ENCODE data around the gene ODAD2. TPM values are rescaled to one million over a fixed set of nuclear protein-coding genes. Genes with fewer than 3 reads are reported as not detected.
"Not testable (repeated sequence)": the region's sequence is repeated elsewhere in the genome, so short reads cannot be mapped to it uniquely, and the experiment has no call there.

ODAD2 gene
- total and polyA plus RNA-seq, 4 experiments from 2014 or later, result 0.14 to 0.32 TPM; not detected in 2

DNA sequence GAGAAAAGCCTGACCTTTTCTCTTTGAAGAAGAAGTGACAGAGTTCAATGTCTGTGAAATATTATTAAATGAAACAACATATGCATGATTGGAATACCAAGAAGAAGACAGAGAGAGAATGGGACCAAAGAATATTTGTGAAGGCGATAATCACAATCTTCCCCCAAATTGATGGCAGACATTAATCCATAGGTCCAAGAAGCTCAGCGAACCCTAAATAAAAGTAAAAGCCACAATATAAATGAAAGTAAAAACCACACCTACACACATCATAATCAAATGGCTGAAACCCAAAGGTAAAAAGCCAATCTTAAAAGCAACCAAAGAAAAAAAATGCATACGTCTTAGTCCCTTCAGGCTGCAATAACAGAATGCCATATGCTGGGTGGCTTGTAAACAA, 84.0 kb downstream of the ODAD2 start:
- Histone ChIP-seq H3K27me3 (ENCODE audit: insufficient read depth, low read length) (no peaks in the 10 kb centered on the region), H3K9me3 (ENCODE audit: control insufficient read depth in 1 of 2, low read length in 2 of 2) (no peaks in the 10 kb centered on the region), H3K27ac (ENCODE audit: low read depth, low read length) (no peak overlapping the region), H3K4me1 (ENCODE audit: insufficient read depth, low read length) (no peaks in the 10 kb centered on the region), H3K36me3 (ENCODE audit: insufficient read depth, low read length) (no peaks in the 10 kb centered on the region), H3K4me3 (ENCODE audit: low read length in 2 of 2) (no peak overlapping the region)
- Mint-ChIP-seq H3K27ac (no peak overlapping the region), H3K4me1 (no peaks in the 10 kb centered on the region), H3K9me3 (peaks cover 0 to 9% (median 0%) of the 10 kb centered on the region in 8 donors), H3K4me3 (no peak overlapping the region), H3K27me3 (peaks cover 4 to 12% of the 10 kb centered on the region in 2 donors), H3K36me3 (no peaks in the 10 kb centered on the region)
- DNase-seq, result no peak
- POLR2A ChIA-PET (ENCODE audit: partially characterized antibody), result no interaction called here
- intact Hi-C loops (cut with micrococcal nuclease), result no loop called here
- CTCF ChIA-PET (ENCODE audit: partially characterized antibody), result no interaction called here

DNA sequence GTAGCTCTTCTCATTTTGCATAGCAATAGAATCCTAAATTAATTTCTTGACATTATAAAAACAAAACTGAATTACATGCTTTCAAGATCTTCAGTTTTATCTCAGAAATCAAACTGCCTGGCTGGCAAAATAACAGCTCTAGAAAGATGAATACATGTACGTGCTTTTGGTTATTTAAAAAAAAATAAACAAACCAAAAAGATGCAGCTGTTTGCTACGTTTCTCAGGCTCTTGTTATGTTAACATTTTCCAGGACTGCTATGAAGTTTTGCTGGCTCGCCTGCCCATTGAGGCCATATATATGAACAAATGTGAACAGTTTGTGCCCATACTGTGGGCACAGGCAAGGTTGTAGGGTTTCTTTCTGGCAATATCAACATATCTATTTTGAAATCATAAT, 86.6 kb downstream of the ODAD2 start:
- Mint-ChIP-seq H3K4me3 (no peak overlapping the region), H3K27me3 (peaks cover 3 to 8% of the 10 kb centered on the region in 2 donors), H3K4me1 (no peaks in the 10 kb centered on the region), H3K36me3 (no peaks in the 10 kb centered on the region), H3K27ac (no peak overlapping the region), H3K9me3 (peaks cover 0 to 9% (median 0%) of the 10 kb centered on the region in 8 donors)
- ChIA-PET CTCF (ENCODE audit: partially characterized antibody) (no interaction called here), POLR2A (ENCODE audit: partially characterized antibody) (no interaction called here)
- no peak overlapping the region for H3K27ac ChIP-seq (ENCODE audit: low read depth, low read length)
- DNase-seq, result no peak
- no peak overlapping the region for H3K4me3 ChIP-seq (ENCODE audit: low read length in 2 of 2)
- no peaks in the 10 kb centered on the region for H3K27me3 ChIP-seq (ENCODE audit: insufficient read depth, low read length)
- no peaks in the 10 kb centered on the region for H3K36me3 ChIP-seq (ENCODE audit: insufficient read depth, low read length)
- H3K4me1 ChIP-seq (ENCODE audit: insufficient read depth, low read length), result no peaks in the 10 kb centered on the region
- H3K9me3 ChIP-seq (ENCODE audit: control insufficient read depth in 1 of 2, low read length in 2 of 2), result no peaks in the 10 kb centered on the region
- intact Hi-C loops (cut with micrococcal nuclease), result no loop called here

DNA sequence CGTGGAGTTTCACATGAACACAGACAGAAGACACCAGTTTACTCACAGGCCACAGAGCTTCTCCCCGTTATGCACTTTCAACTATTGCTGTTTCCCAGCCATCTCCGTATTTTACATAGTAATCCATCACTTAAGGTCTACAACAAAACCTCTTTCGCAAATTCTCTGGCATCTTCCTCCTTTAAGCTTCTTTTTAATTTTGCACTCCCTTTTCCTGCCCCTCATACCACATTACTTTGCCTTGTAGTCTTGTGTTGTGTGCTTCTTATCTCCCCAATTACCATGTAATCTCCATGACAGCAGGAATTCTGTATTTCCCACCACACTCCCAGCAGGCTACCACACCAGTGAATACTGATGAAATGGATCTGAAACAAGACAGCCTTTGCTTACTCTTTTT, 87.3 kb downstream of the ODAD2 start:
- Histone ChIP-seq H3K27ac (ENCODE audit: low read depth, low read length) (no peak overlapping the region), H3K4me1 (ENCODE audit: insufficient read depth, low read length) (no peaks in the 10 kb centered on the region), H3K4me3 (ENCODE audit: low read length in 2 of 2) (no peak overlapping the region), H3K36me3 (ENCODE audit: insufficient read depth, low read length) (no peaks in the 10 kb centered on the region), H3K9me3 (ENCODE audit: control insufficient read depth in 1 of 2, low read length in 2 of 2) (no peaks in the 10 kb centered on the region), H3K27me3 (ENCODE audit: insufficient read depth, low read length) (no peaks in the 10 kb centered on the region)
- peak overlapping the region in 1 of 8 donors; percentile 23 for H3K4me3 Mint-ChIP-seq
- intact Hi-C loops (cut with micrococcal nuclease), result no loop called here
- DNase-seq, result no peak
- peaks cover 7 to 9% of the 10 kb centered on the region in 2 donors for H3K27me3 Mint-ChIP-seq
- ChIA-PET POLR2A (ENCODE audit: partially characterized antibody) (no interaction called here), CTCF (ENCODE audit: partially characterized antibody) (interaction anchor here (1.0 kb wide), 1 partner anchor 17 kb away, joined by 3 read pairs; no protein-coding TSS in a partner anchor)
- no peaks in the 10 kb centered on the region for H3K4me1 Mint-ChIP-seq
- H3K36me3 Mint-ChIP-seq, result peaks cover 0 to under 1% of the 10 kb centered on the region in 2 donors
- no peak overlapping the region for H3K27ac Mint-ChIP-seq
- peaks cover 0 to 9% (median 0%) of the 10 kb centered on the region in 8 donors for H3K9me3 Mint-ChIP-seq

DNA sequence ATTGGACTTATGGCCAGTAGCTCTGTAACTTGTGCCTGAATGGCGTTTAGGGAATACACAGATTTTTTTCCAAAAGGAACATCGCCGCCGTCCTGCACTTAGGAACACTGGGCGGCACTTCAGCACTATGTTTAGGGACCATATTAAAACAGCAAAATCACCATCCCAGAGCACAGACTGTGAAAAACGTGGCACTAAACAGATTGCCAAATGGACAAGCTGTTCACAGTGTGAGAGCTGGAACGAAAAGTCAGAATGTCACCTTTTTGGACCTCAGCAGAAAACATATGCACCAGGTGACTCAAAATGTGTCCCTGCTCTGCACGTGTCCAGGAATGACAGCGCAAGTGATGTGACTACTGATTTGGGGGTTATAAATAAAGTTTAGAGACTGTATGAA, 87.9 kb downstream of the ODAD2 start:
- no peak overlapping the region for H3K27ac ChIP-seq (ENCODE audit: low read depth, low read length)
- DNase-seq, result no peak
- intact Hi-C loops (cut with micrococcal nuclease), result no loop called here
- Mint-ChIP-seq H3K9me3 (peaks cover 0 to 9% (median 2%) of the 10 kb centered on the region in 8 donors), H3K36me3 (peaks cover 0 to 1% of the 10 kb centered on the region in 2 donors), H3K4me3 (no peak overlapping the region), H3K27me3 (peaks cover 10% of the 10 kb centered on the region in 2 donors), H3K27ac (no peak overlapping the region), H3K4me1 (no peaks in the 10 kb centered on the region)
- H3K36me3 ChIP-seq (ENCODE audit: insufficient read depth, low read length), result no peaks in the 10 kb centered on the region
- CTCF ChIA-PET (ENCODE audit: partially characterized antibody), result interaction anchor here (1.0 kb wide), 1 partner anchor 16 kb away, joined by 3 read pairs; no protein-coding TSS in a partner anchor
- H3K27me3 ChIP-seq (ENCODE audit: insufficient read depth, low read length), result no peaks in the 10 kb centered on the region
- H3K4me3 ChIP-seq (ENCODE audit: low read length in 2 of 2), result no peak overlapping the region
- no peaks in the 10 kb centered on the region for H3K4me1 ChIP-seq (ENCODE audit: insufficient read depth, low read length)
- POLR2A ChIA-PET (ENCODE audit: partially characterized antibody), result no interaction called here
- H3K9me3 ChIP-seq (ENCODE audit: control insufficient read depth in 1 of 2, low read length in 2 of 2), result no peaks in the 10 kb centered on the region

DNA sequence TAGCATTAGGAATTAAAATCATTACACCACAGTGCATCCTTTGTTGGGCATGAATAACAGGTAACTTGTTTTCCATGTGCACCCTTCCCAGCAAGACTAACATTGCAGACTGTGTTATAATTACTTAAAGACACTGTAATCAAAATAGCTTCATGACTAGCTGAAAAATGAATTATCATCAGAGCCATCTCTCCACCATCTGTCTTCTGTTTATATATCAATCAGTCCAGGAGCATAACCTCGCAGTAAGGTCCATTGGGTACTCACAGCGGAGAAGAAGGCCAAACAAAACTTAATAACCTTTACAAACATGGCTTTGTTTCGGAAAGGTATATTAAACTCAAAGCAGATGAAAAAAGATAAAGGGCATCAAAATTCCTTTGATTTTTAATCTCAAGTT, 90.6 kb downstream of the ODAD2 start:
- CTCF ChIA-PET (ENCODE audit: partially characterized antibody), result interaction anchor here (0.7 kb wide), 1 partner anchor 213 kb away, joined by 4 read pairs; no protein-coding TSS in a partner anchor
- Mint-ChIP-seq H3K27ac (no peak overlapping the region), H3K4me3 (no peak overlapping the region), H3K27me3 (peaks cover 7 to 10% of the 10 kb centered on the region in 2 donors), H3K4me1 (no peaks in the 10 kb centered on the region), H3K9me3 (peaks cover 4 to 20% (median 12%) of the 10 kb centered on the region in 8 donors), H3K36me3 (peaks cover 0 to 1% of the 10 kb centered on the region in 2 donors)
- Histone ChIP-seq H3K4me1 (ENCODE audit: insufficient read depth, low read length) (no peaks in the 10 kb centered on the region), H3K27me3 (ENCODE audit: insufficient read depth, low read length) (no peaks in the 10 kb centered on the region), H3K9me3 (ENCODE audit: control insufficient read depth in 1 of 2, low read length in 2 of 2) (no peaks in the 10 kb centered on the region), H3K4me3 (ENCODE audit: low read length in 2 of 2) (no peak overlapping the region), H3K36me3 (ENCODE audit: insufficient read depth, low read length) (no peaks in the 10 kb centered on the region), H3K27ac (ENCODE audit: low read depth, low read length) (no peak overlapping the region)
- POLR2A ChIA-PET (ENCODE audit: partially characterized antibody), result no interaction called here
- intact Hi-C loops (cut with micrococcal nuclease), result no loop called here
- DNase-seq, result no peak

DNA sequence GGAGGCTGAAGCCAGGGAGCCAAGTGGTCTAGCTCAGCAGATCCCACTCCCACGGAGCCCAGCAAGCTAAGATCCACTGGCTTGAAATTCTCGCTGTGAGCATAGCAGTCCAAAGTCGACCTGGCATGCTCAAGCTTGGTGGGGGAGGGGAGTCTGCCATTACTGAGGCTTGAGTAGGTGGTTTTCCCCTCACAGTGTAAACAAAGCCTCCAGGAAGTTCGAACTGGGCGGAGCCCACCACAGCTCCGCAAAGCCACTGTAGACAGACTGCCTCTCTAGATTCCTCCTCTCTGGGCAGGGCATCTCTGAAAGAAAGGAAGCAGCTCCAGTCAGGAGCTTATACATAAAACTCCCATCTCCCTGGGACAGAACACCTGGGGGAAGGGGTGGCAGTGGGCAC, 99.4 kb downstream of the ODAD2 start:
- POLR2A ChIA-PET (ENCODE audit: partially characterized antibody); intact Hi-C loops (cut with micrococcal nuclease); H3K4me3 ChIP-seq (ENCODE audit: low read length in 2 of 2); H3K27me3 Mint-ChIP-seq; H3K36me3 ChIP-seq (ENCODE audit: insufficient read depth, low read length); CTCF ChIA-PET (ENCODE audit: partially characterized antibody); H3K27me3 ChIP-seq (ENCODE audit: insufficient read depth, low read length); H3K27ac ChIP-seq (ENCODE audit: low read depth, low read length); H3K9me3 ChIP-seq (ENCODE audit: control insufficient read depth in 1 of 2, low read length in 2 of 2): not testable (repeated sequence)
- peak overlapping the region in 4 of 7 donors; percentile 52 to 89 (median 86) for H3K27ac Mint-ChIP-seq
- peaks cover 7 to 56% (median 32%) of the 10 kb centered on the region in 8 donors for H3K9me3 Mint-ChIP-seq
- DNase-seq, result peak; percentile 19 to 44 (median 38)
- H3K4me3 Mint-ChIP-seq, result peak overlapping the region in 6 of 8 donors; percentile 52 to 82 (median 77)
- H3K4me1 Mint-ChIP-seq, result peaks cover 8 to 22% (median 15%) of the 10 kb centered on the region in 4 donors
- peaks cover 3 to 18% of the 10 kb centered on the region in 2 donors for H3K36me3 Mint-ChIP-seq
- peaks cover 14% of the 10 kb centered on the region for H3K4me1 ChIP-seq (ENCODE audit: insufficient read depth, low read length)

DNA sequence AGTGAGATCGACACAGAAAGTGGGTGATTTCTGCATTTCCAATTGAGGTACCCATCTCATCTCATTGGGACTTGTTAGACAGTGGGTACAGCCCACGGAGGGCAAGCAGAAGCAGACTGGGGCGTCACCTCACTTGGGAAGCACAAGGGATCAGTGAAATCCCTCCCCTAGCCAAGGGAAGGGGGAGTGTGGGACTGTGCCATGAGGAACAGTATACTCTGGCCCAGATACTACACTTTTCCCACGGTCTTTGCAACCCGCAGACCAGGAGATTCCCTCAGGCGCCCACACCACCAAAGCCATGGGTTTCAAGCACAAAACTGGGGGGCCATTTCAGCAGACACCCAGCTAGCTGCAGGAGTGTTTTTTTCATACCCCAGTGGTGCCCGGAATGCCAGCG, 99.8 kb downstream of the ODAD2 start:
- Mint-ChIP-seq H3K4me1 (peaks cover 8 to 22% (median 15%) of the 10 kb centered on the region in 4 donors), H3K9me3 (peaks cover 5 to 54% (median 31%) of the 10 kb centered on the region in 8 donors), H3K27ac (no peak overlapping the region), H3K4me3 (peak overlapping the region in 2 of 8 donors; percentile 75 to 82), H3K36me3 (peaks cover 3 to 18% of the 10 kb centered on the region in 2 donors), H3K27me3 (peaks cover 0 to 5% of the 10 kb centered on the region in 2 donors)
- Histone ChIP-seq H3K27me3 (ENCODE audit: insufficient read depth, low read length) (no peaks in the 10 kb centered on the region), H3K4me1 (ENCODE audit: insufficient read depth, low read length) (peaks cover 14% of the 10 kb centered on the region), H3K27ac (ENCODE audit: low read depth, low read length) (no peak overlapping the region), H3K36me3 (ENCODE audit: insufficient read depth, low read length) (no peaks in the 10 kb centered on the region), H3K9me3 (ENCODE audit: control insufficient read depth in 1 of 2, low read length in 2 of 2) (no peaks in the 10 kb centered on the region), H3K4me3 (ENCODE audit: low read length in 2 of 2) (no peak overlapping the region)
- DNase-seq, result no peak
- ChIA-PET CTCF (ENCODE audit: partially characterized antibody) (no interaction called here), POLR2A (ENCODE audit: partially characterized antibody) (no interaction called here)
- intact Hi-C loops (cut with micrococcal nuclease), result no loop called here

All from CD4-positive, alpha-beta memory T cell (primary cell).